GM23338 (cell line): Measurements from ENCODE around the gene DDAH2. TPM values are rescaled to one million over a fixed set of nuclear protein-coding genes. Genes with fewer than 3 reads are reported as not detected.

Experiments used
- ATAC-seq: fragments of 200-7000 bp; cut with Tn5 transposase; 3 replicates; pipeline ENCODE4 v1.9.1; 2020
- DNase-seq: peaks from one replicate; pipeline ENCODE4 v3.0.0-alpha.2; 2015; ENCODE audit warnings: low spot score
- H2AFZ ChIP-seq: fragments of 200-600 bp; sonication (generic); 2 replicates; pipeline ENCODE4 v1.8.0; 2016; ENCODE audit warnings: antibody characterized with exemption, mild to moderate bottlenecking, moderate library complexity
- H3F3A ChIP-seq: fragments of 200-600 bp; sonication (generic); replicated peaks from 2 replicates; pipeline ENCODE4 v1.8.0; 2017; ENCODE audit warnings: antibody characterized with exemption, mixed run types, low read depth
- H3K27ac ChIP-seq: fragments of 200-600 bp; sonication (generic); 2 replicates; pipeline ENCODE4 v1.6.1; 2016; ENCODE audit warnings: low read depth
- H3K27me3 ChIP-seq: fragments of 200-600 bp; sonication (generic); 2 replicates; pipeline ENCODE4 v1.8.0; 2016; ENCODE audit warnings: mild to moderate bottlenecking, mixed run types, moderate library complexity; ENCODE audit not compliant: insufficient read depth
- H3K36me3 ChIP-seq: fragments of 200-600 bp; sonication (generic); 2 replicates; pipeline ENCODE4 v1.8.0; 2016; ENCODE audit warnings: mild to moderate bottlenecking; ENCODE audit not compliant: insufficient read depth
- H3K4me1 ChIP-seq: fragments of 200-600 bp; sonication (generic); 2 replicates; pipeline ENCODE4 v1.8.0; 2016; ENCODE audit warnings: mild to moderate bottlenecking, moderate library complexity; ENCODE audit not compliant: insufficient read depth
- H3K4me2 ChIP-seq: fragments of 200-600 bp; sonication (generic); 2 replicates; pipeline ENCODE4 v1.7.1; 2017; ENCODE audit warnings: mixed run types
- H3K4me3 ChIP-seq: fragments of 200-600 bp; sonication (generic); 2 replicates; pipeline ENCODE4 v1.6.1; 2016; ENCODE audit warnings: mixed run types
- H3K79me2 ChIP-seq: fragments of 200-600 bp; sonication (generic); replicated peaks from 2 replicates; pipeline ENCODE4 v1.8.0; 2017; ENCODE audit warnings: mild to moderate bottlenecking; ENCODE audit not compliant: insufficient read depth
- H3K9me2 ChIP-seq: fragments of 200-600 bp; sonication (generic); 2 replicates; pipeline ENCODE4 v1.8.0; 2017; ENCODE audit not compliant: insufficient read depth
- H4K20me1 ChIP-seq: fragments of 200-600 bp; sonication (generic); replicated peaks from 2 replicates; pipeline ENCODE4 v1.8.0; 2017; ENCODE audit warnings: mild to moderate bottlenecking; ENCODE audit not compliant: insufficient read depth
- H3K27ac Mint-ChIP-seq: 2 replicates; pipeline ENCODE4 v1.8.0; 2020; ENCODE audit warnings: inconsistent platforms, mild to moderate bottlenecking, moderate library complexity, mixed read lengths
- H3K27me3 Mint-ChIP-seq: 3 replicates; pipeline ENCODE4 v1.8.0; 2022; ENCODE audit warnings: low read depth, mild to moderate bottlenecking, moderate library complexity, mixed read lengths, inconsistent platforms; ENCODE audit not compliant: insufficient read depth, poor library complexity
- H3K36me3 Mint-ChIP-seq: 3 replicates; pipeline ENCODE4 v1.8.0; 2021; ENCODE audit warnings: low read depth, mild to moderate bottlenecking, inconsistent platforms, moderate library complexity, mixed read lengths
- H3K4me1 Mint-ChIP-seq: 3 replicates; pipeline ENCODE4 v1.8.0; 2020; ENCODE audit warnings: mild to moderate bottlenecking, inconsistent platforms, mixed read lengths
- H3K4me3 Mint-ChIP-seq: 3 replicates; pipeline ENCODE4 v1.8.0; 2021; ENCODE audit warnings: moderate library complexity, mild to moderate bottlenecking, inconsistent platforms, mixed read lengths
- H3K9me3 Mint-ChIP-seq: 3 replicates; pipeline ENCODE4 v1.8.0; 2020; ENCODE audit warnings: moderate library complexity, mild to moderate bottlenecking, inconsistent platforms, mixed read lengths
- CREB1 ChIP-seq: fragments of 250-450 bp; sonication (Bioruptor Pico); IDR thresholded peaks from 2 replicates; pipeline ENCODE4 v1.5.0; 2020; ENCODE audit warnings: low read depth, mild to moderate bottlenecking, moderate library complexity
- EZH2 ChIP-seq: fragments of 200-600 bp; sonication (generic); IDR thresholded peaks from one replicate; pipeline ENCODE4 v1.8.0; 2017; ENCODE audit warnings: antibody characterized with exemption, mild to moderate bottlenecking, low read depth; ENCODE audit not compliant: unreplicated experiment
- EZH2phosphoT487 ChIP-seq: fragments of 200-600 bp; sonication (generic); IDR thresholded peaks from one replicate; pipeline ENCODE4 v1.8.1; 2018; ENCODE audit warnings: antibody characterized with exemption; ENCODE audit not compliant: unreplicated experiment
- JUNB ChIP-seq: IDR thresholded peaks from one replicate; pipeline ENCODE4 v1.6.1; 2016; ENCODE audit warnings: antibody characterized with exemption; ENCODE audit not compliant: unreplicated experiment
- NANOG ChIP-seq: IDR thresholded peaks from 2 replicates; pipeline ENCODE4 v1.6.1; 2016; ENCODE audit warnings: antibody characterized with exemption, borderline replicate concordance
- POLR2AphosphoS5 ChIP-seq: IDR thresholded peaks from 2 replicates; pipeline ENCODE4 v1.6.1; 2016; ENCODE audit warnings: antibody characterized with exemption, low read depth
- REST ChIP-seq: IDR thresholded peaks from one replicate; pipeline ENCODE4 v1.6.1; 2018; ENCODE audit warnings: antibody characterized with exemption; ENCODE audit not compliant: unreplicated experiment
- STAT1 ChIP-seq: IDR thresholded peaks from one replicate; pipeline ENCODE4 v1.6.1; 2016; ENCODE audit warnings: antibody characterized with exemption; ENCODE audit not compliant: unreplicated experiment
- ZNF114 ChIP-seq: fragments of 250-450 bp; sonication (Bioruptor Pico); IDR thresholded peaks from 2 replicates; pipeline ENCODE4 v1.5.0; 2020; ENCODE audit warnings: mild to moderate bottlenecking, moderate library complexity
- ZNF331 ChIP-seq: fragments of 250-450 bp; sonication (Bioruptor Pico); IDR thresholded peaks from 2 replicates; pipeline ENCODE4 v1.5.0; 2020; ENCODE audit warnings: low read depth, mild to moderate bottlenecking, moderate library complexity
- ZNF462 ChIP-seq: fragments of 250-450 bp; sonication (Bioruptor Pico); IDR thresholded peaks from 2 replicates; pipeline ENCODE4 v1.5.0; 2020; ENCODE audit warnings: mild to moderate bottlenecking, moderate library complexity
- polyA plus RNA-seq: library from polyadenylated mRNA; unstranded; fragments of >200 nt; fragmentation: Nextera tagmentation; extraction: Ambion mirVana; gene quantifications from 2 replicates; pipeline ENCODE4 v1.2.1, GENCODE V29; 2016
- total RNA-seq: library from RNA; depleted of rRNA; stranded (reverse); fragments of >200 nt; shearing (Covaris generic); gene quantifications from 2 replicates; pipeline ENCODE4 v1.2.3, GENCODE V29; 2014
- TF ChIP-seq, protein P1 (sequence below), 2 experiments: fragments of 200-600 bp in 1 of 2; sonication (generic) in 1 of 2; conservative IDR thresholded peaks; 2 replicates each; pipeline versions ENCODE4 v1.5.1 to v1.6.1; 2016 to 2017; ENCODE audit warnings: antibody characterized with exemption in 2 of 2, low read depth in 2 of 2, mild to moderate bottlenecking in 2 of 2, moderate library complexity in 1 of 2
- TF ChIP-seq, protein P2 (sequence below): IDR thresholded peaks from 2 replicates; pipeline ENCODE4 v1.6.1; 2016; ENCODE audit warnings: antibody characterized with exemption

The DDAH2 gene
- total and polyA plus RNA-seq, 2 experiments from 2014 or later: 58.7 to 65.1 TPM

- Mint-ChIP-seq H3K36me3 (peaks cover 18% of the 10 kb centered on the region), H3K9me3 (no peaks in the 10 kb centered on the region; the same call in 2 of the 3 replicates), H3K27ac (no peak overlapping the region), H3K27me3 (peaks cover 15% of the 10 kb centered on the region), H3K4me1 (peaks cover 24% of the 10 kb centered on the region), H3K4me3 (no peak overlapping the region)
- Histone ChIP-seq H3K27ac (no peak overlapping the region), H3K9me2 (no peaks in the 10 kb centered on the region), H4K20me1 (no peaks in the 10 kb centered on the region), H3K79me2 (no peaks in the 10 kb centered on the region), H3K4me3 (no peak overlapping the region), H2AFZ (no peak overlapping the region), H3F3A (0 out of 2 replicates have a peak, but pooled peaks cover 2% of the 10 kb centered on the region), H3K4me2 (no peak overlapping the region), H3K4me1 (peaks cover 14% of the 10 kb centered on the region), H3K36me3 (no peaks in the 10 kb centered on the region), H3K27me3 (no peaks in the 10 kb centered on the region)
- DNase-seq: no peak
- no peak for ATAC-seq
- TF ChIP-seq ZNF331 (CRISPR knock-in tag) (no peak), ZNF462 (CRISPR knock-in tag) (no peak), ZNF114 (no peak), JUNB (no peak), NANOG (no peak), REST (no peak), EZH2phosphoT487 (no peak), EZH2 (no peak), POLR2AphosphoS5 (no peak), STAT1 (no peak), CREB1 (CRISPR knock-in tag) (no peak)
- TF ChIP-seq, protein P1, sequence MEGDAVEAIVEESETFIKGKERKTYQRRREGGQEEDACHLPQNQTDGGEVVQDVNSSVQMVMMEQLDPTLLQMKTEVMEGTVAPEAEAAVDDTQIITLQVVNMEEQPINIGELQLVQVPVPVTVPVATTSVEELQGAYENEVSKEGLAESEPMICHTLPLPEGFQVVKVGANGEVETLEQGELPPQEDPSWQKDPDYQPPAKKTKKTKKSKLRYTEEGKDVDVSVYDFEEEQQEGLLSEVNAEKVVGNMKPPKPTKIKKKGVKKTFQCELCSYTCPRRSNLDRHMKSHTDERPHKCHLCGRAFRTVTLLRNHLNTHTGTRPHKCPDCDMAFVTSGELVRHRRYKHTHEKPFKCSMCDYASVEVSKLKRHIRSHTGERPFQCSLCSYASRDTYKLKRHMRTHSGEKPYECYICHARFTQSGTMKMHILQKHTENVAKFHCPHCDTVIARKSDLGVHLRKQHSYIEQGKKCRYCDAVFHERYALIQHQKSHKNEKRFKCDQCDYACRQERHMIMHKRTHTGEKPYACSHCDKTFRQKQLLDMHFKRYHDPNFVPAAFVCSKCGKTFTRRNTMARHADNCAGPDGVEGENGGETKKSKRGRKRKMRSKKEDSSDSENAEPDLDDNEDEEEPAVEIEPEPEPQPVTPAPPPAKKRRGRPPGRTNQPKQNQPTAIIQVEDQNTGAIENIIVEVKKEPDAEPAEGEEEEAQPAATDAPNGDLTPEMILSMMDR (conservative IDR thresholded peaks at IDR 0.05; ENCODE audit: low read depth in 2 of 2): no peak
- TF ChIP-seq, protein P2, sequence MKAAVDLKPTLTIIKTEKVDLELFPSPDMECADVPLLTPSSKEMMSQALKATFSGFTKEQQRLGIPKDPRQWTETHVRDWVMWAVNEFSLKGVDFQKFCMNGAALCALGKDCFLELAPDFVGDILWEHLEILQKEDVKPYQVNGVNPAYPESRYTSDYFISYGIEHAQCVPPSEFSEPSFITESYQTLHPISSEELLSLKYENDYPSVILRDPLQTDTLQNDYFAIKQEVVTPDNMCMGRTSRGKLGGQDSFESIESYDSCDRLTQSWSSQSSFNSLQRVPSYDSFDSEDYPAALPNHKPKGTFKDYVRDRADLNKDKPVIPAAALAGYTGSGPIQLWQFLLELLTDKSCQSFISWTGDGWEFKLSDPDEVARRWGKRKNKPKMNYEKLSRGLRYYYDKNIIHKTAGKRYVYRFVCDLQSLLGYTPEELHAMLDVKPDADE: no peak
Measured at GRCh38 chr6:31764198-31764597, 35.1 kb upstream of the DDAH2 start.
